ENCODE measurements around the gene MVB12B. TPM values are rescaled to one million over a fixed set of nuclear protein-coding genes. Genes with fewer than 3 reads are reported as not detected.
A peak's percentile ranks its signal among the peaks of the same experiment; 100 is the strongest.

The MVB12B gene
- total and polyA plus RNA-seq, 2 of the 13 experiments (the other 11 are each of a cell fraction or from before 2014, with no cell fraction given), result 12.1 to 30.1 TPM

- TF ChIP-seq HMGXB4 (CRISPR knock-in tag; IDR thresholded peaks at IDR 0.05; ENCODE audit: borderline replicate concordance in 1 of 2, low read depth in 1 of 2) (peak in 1 of 2 experiments; percentile 11; a peak in 1 of 4 replicates), HOXA3 (CRISPR knock-in tag; IDR thresholded peaks at IDR 0.05) (0 out of 2 replicates have a peak, but pooled peaks have one; percentile 29), TFDP1 (CRISPR knock-in tag; IDR thresholded peaks at IDR 0.05; ENCODE audit: borderline replicate concordance) (no peak), POLR2G (IDR thresholded peaks at IDR 0.05; ENCODE audit: low read depth, low read length) (peak; percentile 22; the same call in 1 of the 2 replicates), ZC3H4 (CRISPR knock-in tag; IDR thresholded peaks at IDR 0.05; ENCODE audit: borderline replicate concordance) (peak; percentile 82; the same call in 1 of the 2 replicates), ZNF768 (CRISPR knock-in tag; IDR thresholded peaks at IDR 0.05) (peak; percentile 1; the same call in 1 of the 2 replicates), ZNF468 (CRISPR knock-in tag; IDR thresholded peaks at IDR 0.05) (0 out of 2 replicates have a peak, but pooled peaks have one; percentile 52), ZBTB7B (CRISPR knock-in tag; IDR thresholded peaks at IDR 0.05) (peak; percentile 31; the same call in 1 of the 2 replicates), ZNF552 (CRISPR knock-in tag; IDR thresholded peaks at IDR 0.05; ENCODE audit: borderline replicate concordance) (no peak), ZNF740 (CRISPR knock-in tag; IDR thresholded peaks at IDR 0.05) (peak; percentile 6; the same call in 1 of the 2 replicates), RBM39 (IDR thresholded peaks at IDR 0.05; ENCODE audit: low read depth, low read length, poor library complexity, severe bottlenecking) (no peak), ZMYM4 (CRISPR knock-in tag; IDR thresholded peaks at IDR 0.05) (0 out of 2 replicates have a peak, but pooled peaks have one; percentile 15), ZSCAN21 (CRISPR knock-in tag; IDR thresholded peaks at IDR 0.05; ENCODE audit: borderline replicate concordance) (peak; percentile 69), SP4 (CRISPR knock-in tag; IDR thresholded peaks at IDR 0.05) (0 out of 2 replicates have a peak, but pooled peaks have one; percentile 45), POLR2A (IDR thresholded peaks at IDR 0.05; ENCODE audit: insufficient read depth in 1 of 2, low read depth in 2 of 2, low read length in 2 of 2) (0 out of 4 replicates have a peak, but pooled peaks of 1 of the 2 experiments have one; percentile 2), ZNF709 (CRISPR knock-in tag; IDR thresholded peaks at IDR 0.05) (no peak)
Observed at GRCh38 chr9:126526218-126527108, 199.8 kb downstream of the MVB12B start (continued).
